ENCODE results near the gene YIPF3.

DNA sequence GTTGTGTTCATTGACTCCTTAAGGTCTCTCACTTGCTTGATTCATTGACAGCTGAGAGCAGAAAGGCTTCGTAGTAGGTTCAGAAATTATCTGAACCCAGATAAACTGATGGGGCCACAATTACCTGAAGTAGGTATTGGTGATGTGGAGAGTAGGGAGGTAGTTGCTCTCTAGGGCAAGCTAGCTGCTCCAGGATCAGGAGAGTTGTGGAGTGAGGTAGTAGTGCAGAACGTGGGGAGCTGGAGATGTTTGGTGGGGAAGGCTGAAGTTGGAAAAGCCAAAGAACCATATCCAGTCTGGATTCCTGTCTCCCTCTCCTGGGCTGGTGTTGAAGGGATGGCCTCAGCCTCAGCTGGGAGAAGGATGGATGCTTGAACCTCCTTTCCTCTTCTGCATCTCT, 23.5 kb downstream of the YIPF3 start:
- TF ChIP-seq ZNF274 (IDR thresholded peaks at IDR 0.05; ENCODE audit: low read depth, low read length) (no peak), YY1 (IDR thresholded peaks at IDR 0.05; ENCODE audit: insufficient read depth, insufficient read length) (no peak)
